D341Med (cell line): ENCODE data around the gene SLC30A7.
"Not testable (repeated sequence)": the region's sequence is repeated elsewhere in the genome, so short reads cannot be mapped to it uniquely, and the experiment has no call there.

ENCODE experiments used
- DNase-seq: peaks from one replicate; pipeline ENCODE4 v3.0.0; 2012; ENCODE audit warnings: low spot score

SLC30A7 gene, protein sequence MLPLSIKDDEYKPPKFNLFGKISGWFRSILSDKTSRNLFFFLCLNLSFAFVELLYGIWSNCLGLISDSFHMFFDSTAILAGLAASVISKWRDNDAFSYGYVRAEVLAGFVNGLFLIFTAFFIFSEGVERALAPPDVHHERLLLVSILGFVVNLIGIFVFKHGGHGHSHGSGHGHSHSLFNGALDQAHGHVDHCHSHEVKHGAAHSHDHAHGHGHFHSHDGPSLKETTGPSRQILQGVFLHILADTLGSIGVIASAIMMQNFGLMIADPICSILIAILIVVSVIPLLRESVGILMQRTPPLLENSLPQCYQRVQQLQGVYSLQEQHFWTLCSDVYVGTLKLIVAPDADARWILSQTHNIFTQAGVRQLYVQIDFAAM

GRCh38 chr1:100895540-100896480, at the start of gene SLC30A7:
Gene SLC30A7, plus strand, starts transcription at chr1:100896090. Its CDS starts 173 bp downstream, at chr1:100896263.
- peak; percentile 93 for DNase-seq

DNA sequence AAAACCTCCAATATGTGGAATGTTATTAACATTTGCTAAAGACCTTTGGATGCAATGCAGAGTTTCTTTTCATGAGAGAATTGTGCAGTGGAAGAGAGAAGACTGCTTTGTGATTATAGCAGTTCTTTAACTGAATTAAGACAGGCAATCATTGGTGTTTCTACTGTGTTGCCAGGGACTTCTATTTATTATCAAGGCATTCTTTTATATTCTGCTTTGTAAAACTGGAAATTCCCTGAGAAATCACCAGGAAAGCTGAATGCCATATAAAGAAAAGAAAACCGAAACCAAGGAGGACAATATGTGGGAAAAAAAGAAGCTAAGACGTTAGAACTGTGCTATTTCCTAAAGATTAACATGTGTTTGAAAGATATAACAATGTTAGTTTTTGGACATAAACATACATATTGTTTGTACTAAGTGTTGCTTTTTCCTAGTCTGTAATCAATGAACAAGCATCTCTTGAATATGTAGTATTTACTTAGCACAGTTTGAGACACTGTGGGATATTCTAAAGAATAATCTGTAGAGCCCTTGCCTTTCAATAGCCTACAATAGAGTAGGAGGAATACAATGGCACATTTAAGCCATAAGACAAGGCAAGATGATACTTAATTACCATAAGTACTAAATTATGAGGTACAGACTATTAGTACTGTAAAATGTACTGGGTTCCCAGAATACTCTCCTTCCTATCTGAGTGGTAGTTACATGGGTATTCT, 48.4 kb upstream of the SLC30A7 start:
- no peak for DNase-seq

- DNase-seq = no peak
Measured at GRCh38 chr1:100851726-100852125, 44.2 kb upstream of the SLC30A7 start.

DNA sequence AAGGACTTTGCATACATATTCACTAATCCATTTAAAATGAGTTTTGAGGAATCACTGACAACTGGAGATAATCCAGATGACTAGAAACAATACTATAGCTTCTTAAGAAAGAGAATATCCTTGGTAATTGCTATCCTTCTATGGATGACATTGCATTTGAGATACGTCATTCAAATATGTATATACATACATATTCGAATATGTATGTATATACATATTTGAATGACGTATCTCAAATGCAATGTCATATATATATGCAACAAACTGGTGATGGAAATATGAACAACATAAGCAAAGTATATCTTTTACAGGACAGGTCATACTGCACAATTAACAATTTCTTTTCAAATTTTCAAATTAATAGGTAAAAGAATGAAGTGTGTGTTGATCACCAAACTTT, 42.9 kb upstream of the SLC30A7 start:
- DNase-seq = no peak

DNA sequence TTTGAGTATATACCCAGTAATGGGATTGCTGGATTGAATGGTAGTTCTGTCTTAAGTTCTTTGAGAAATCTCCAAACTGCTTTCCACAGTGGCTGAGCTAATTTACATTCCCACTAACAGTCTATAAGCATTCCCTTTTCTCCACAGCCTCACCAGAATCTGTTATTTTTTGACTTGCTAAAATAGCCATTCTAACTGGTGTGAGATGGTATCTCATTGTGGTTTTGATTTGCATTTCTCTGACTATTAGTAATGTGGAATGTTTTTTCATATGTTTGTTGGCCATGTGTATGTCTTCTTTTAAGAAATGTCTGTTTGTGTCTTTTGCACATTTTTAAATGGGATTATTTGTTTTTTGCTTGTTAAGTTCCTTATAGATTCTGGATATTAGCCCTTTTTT, 40.8 kb upstream of the SLC30A7 start:
- DNase-seq = not testable (repeated sequence)

- DNase-seq = no peak
Measured at GRCh38 chr1:100860397-100860991, 35.4 kb upstream of the SLC30A7 start.

- no peak for DNase-seq
Measured at GRCh38 chr1:100861379-100861778, 34.5 kb upstream of the SLC30A7 start.

GRCh38 chr1:100862591-100862990, 33.3 kb upstream of the SLC30A7 start:
- no peak for DNase-seq

GRCh38 chr1:100866041-100866900, 29.6 kb upstream of the SLC30A7 start:
- DNase-seq = peak; percentile 20

DNA sequence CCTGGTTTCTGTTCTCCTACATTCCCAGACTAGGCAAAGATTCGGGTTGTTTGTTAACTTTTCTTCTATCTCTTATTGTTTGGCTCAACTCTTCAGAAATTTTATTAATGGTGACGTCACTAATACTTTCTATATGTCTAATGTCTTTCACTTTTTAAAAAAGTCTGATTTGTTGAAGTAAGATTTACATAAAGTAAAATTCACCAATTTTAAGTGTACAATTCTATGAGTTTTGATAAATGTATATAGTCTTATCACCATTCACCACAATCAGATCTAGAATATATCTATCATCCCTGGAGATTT, 29.0 kb upstream of the SLC30A7 start:
- DNase-seq = no peak

GRCh38 chr1:100868364-100868995, 27.4 kb upstream of the SLC30A7 start:
- no peak for DNase-seq

GRCh38 chr1:100869996-100870395, 25.9 kb upstream of the SLC30A7 start:
- no peak for DNase-seq

DNA sequence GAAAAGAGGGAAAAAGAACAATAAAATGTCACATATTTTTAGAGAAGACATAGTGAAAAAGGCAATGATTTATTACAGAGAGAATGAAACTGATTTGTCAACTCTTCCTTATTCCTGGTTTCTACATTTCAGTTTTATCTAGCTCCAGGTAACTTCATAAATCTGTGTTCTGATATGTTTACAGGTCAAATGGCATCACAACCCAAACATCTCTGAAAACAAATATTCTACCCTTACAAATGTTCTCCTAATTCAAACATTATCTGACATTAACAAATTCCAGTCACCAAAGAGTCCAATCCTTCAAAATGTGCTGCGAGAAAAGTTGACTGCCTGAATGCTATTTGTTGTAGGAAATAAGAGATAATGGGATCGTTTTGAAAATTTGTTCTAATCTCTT, 21.5 kb upstream of the SLC30A7 start:
- DNase-seq = no peak

- DNase-seq = no peak
Measured at GRCh38 chr1:100875228-100875627, 20.7 kb upstream of the SLC30A7 start.

DNA sequence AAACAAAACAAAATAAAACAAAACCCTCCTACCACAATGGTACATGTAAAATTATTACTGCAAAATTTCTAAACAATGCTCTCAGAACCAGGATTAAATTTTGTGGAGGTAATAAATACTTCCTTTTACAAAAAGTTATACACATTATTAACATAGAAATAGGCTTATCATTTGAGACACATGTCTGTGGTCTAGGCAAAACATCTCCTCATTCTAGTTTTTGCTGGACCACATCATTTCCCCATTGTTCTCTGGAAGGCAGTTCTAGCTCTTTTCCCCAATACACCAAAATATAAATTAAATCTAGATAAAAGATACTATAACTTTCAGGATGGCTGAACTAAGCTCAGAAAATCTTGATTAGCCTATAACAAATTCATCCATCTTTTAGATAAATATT, 19.6 kb upstream of the SLC30A7 start:
- no peak for DNase-seq

GRCh38 chr1:100879422-100879821, 16.5 kb upstream of the SLC30A7 start:
- no peak for DNase-seq

DNA sequence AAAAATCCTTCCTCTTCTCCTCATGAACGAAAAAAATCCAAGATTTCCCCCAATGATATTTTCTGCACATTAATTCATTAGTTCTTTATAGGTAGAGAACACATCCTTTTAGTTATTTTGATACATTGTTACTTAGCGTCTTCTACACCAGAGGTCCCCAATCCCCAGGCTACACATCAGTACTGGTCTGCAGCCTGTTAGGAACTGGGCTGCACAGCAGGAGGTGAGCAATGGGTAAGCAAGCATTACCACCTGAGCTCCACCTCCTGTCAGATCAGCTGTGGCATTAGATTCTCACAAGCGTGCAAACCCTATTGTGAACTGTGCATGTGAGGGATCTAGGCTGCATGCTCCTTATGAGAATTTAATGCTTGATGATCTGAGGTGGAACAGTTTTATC, 14.2 kb upstream of the SLC30A7 start:
- DNase-seq = no peak

DNA sequence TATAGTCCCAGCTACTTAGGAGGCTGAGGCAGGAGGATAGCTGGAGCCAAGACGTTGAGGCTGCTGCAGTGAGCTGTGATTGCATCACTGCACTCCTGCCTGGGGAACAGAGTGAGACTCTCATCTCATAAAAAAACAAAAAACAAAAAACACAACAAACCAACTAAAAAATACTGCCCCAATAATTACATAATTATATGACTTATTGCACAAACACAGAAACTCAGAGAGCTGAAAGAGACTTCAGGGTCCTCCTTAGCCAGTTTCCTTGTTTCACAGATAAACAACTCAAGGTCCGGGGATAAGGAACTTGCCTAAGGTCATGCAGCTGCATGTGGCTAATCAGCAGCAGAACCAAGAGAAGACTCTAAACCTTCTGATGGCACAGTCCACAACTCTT, 13.2 kb upstream of the SLC30A7 start:
- no peak for DNase-seq

GRCh38 chr1:100883963-100884362, 11.9 kb upstream of the SLC30A7 start:
- DNase-seq = no peak

DNA sequence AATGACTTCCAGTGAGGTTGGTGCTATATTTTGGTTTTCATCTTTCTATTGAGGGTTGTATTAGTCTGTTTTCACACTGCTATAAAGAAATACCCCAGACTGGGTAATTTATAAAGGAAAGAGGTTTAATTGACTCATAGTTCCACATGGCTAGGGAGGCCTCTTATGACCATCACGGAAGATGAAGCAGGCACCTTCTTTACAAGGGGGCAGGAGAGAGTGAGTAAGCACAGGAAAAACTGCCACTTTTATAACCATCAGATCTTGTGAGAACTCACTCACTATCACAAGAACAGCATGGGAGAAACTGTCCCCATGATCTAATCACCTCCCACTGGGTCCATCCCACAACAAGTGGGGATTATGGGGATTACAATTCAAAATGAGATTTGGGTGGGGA, 6.9 kb upstream of the SLC30A7 start:
- not testable (repeated sequence) for DNase-seq
